ENCODE measurements around the gene MOSMO.

The MOSMO gene

GRCh38 chr16:21989751-21990150 lies 18.2 kb upstream of the MOSMO start:
- no peak for TF ChIP-seq CTCF (IDR thresholded peaks at IDR 0.05; ENCODE audit: low read length, missing control alignments)
- no peak overlapping the region for H3K4me3 ChIP-seq (replicated peaks; ENCODE audit: low read depth, low read length)
- DNase-seq (ENCODE audit: low read depth): no peak

- no peak overlapping the region for H3K4me3 ChIP-seq (replicated peaks; ENCODE audit: low read depth, low read length)
- TF ChIP-seq CTCF (IDR thresholded peaks at IDR 0.05; ENCODE audit: low read length, missing control alignments): no peak
- no peak for DNase-seq (ENCODE audit: low read depth)
Measured at GRCh38 chr16:21990381-21990944, 17.4 kb upstream of the MOSMO start.

GRCh38 chr16:21991621-21992020 lies 16.3 kb upstream of the MOSMO start:
- DNase-seq (ENCODE audit: low read depth): no peak
- TF ChIP-seq CTCF (IDR thresholded peaks at IDR 0.05; ENCODE audit: low read length, missing control alignments): no peak
- no peak overlapping the region for H3K4me3 ChIP-seq (replicated peaks; ENCODE audit: low read depth, low read length)

GRCh38 chr16:21994856-21995465 lies 12.9 kb upstream of the MOSMO start:
- DNase-seq (ENCODE audit: low read depth): no peak
- no peak for TF ChIP-seq CTCF (IDR thresholded peaks at IDR 0.05; ENCODE audit: low read length, missing control alignments)
- no peak overlapping the region for H3K4me3 ChIP-seq (replicated peaks; ENCODE audit: low read depth, low read length)

GRCh38 chr16:21996923-21997696 lies 10.8 kb upstream of the MOSMO start:
- no peak for TF ChIP-seq CTCF (IDR thresholded peaks at IDR 0.05; ENCODE audit: low read length, missing control alignments)
- no peak overlapping the region for H3K4me3 ChIP-seq (replicated peaks; ENCODE audit: low read depth, low read length)
- no peak for DNase-seq (ENCODE audit: low read depth)

- no peak overlapping the region for H3K4me3 ChIP-seq (replicated peaks; ENCODE audit: low read depth, low read length)
- DNase-seq (ENCODE audit: low read depth): peak; percentile 52
Measured at GRCh38 chr16:21997697-21998480, 10.0 kb upstream of the MOSMO start.

More at GRCh38 chr16:21997697-21998480, 10.0 kb upstream of the MOSMO start:
- TF ChIP-seq CTCF (IDR thresholded peaks at IDR 0.05; ENCODE audit: low read length, missing control alignments): no peak
